Caco-2 (cell line): Measurements from ENCODE around the gene SRRM4. TPM values are rescaled to one million over a fixed set of nuclear protein-coding genes. Genes with fewer than 3 reads are reported as not detected.

Experiments
- BruUV-seq: library from RNA; stranded (reverse); fragments of 400-500 nt; replicated peaks from 2 replicates; lab custom pipeline; 2021; lab: Mats Ljungman, UMichigan
- CTCF ChIA-PET: fragments of 300-600 bp; sonication (Branson Sonifier 250); formaldehyde crosslinking; loops from one replicate; lab custom pipeline; 2022; ENCODE audit warnings: antibody characterized with exemption; lab: Charles Lee
- POLR2A ChIA-PET: fragments of 300-600 bp; sonication (Branson Sonifier 250); formaldehyde crosslinking; loops from one replicate; lab custom pipeline; 2022; ENCODE audit warnings: antibody characterized with exemption; lab: Charles Lee
- DNase-seq, 2 experiments: peaks; one replicate each; pipeline versions ENCODE4 v3.0.0 to v3.0.0-alpha.2; 2020 to 2022
- H3K27me3 ChIP-seq: replicated peaks from 2 replicates; pipeline ENCODE4 v1.6.0; 2011; ENCODE audit warnings: low read length; ENCODE audit not compliant: control insufficient read depth, insufficient read depth
- H3K36me3 ChIP-seq: 2 replicates; pipeline ENCODE4 v1.5.1; 2011; ENCODE audit warnings: low read length; ENCODE audit not compliant: control insufficient read depth, insufficient read depth
- H3K4me1 ChIP-seq: fragments of 250-450 bp; sonication (Bioruptor Pico); 2 replicates; pipeline ENCODE4 v1.5.1; 2020; ENCODE audit warnings: mild to moderate bottlenecking
- H3K4me3 ChIP-seq: 2 replicates; pipeline ENCODE4 v1.5.1; 2011; ENCODE audit warnings: low read depth, mild to moderate bottlenecking, control low read depth, low read length
- H3K9me3 ChIP-seq: fragments of 250-450 bp; sonication (Bioruptor Pico); 2 replicates; pipeline ENCODE4 v1.5.1; 2020; ENCODE audit warnings: mild to moderate bottlenecking, moderate library complexity
- H3K27ac Mint-ChIP-seq: one replicate; pipeline ENCODE4 v1.8.0; 2022; ENCODE audit warnings: mixed read lengths; ENCODE audit not compliant: unreplicated experiment
- H3K27me3 Mint-ChIP-seq: one replicate; pipeline ENCODE4 v1.8.0; 2022; ENCODE audit warnings: mixed read lengths; ENCODE audit not compliant: insufficient read depth, unreplicated experiment
- H3K36me3 Mint-ChIP-seq: one replicate; pipeline ENCODE4 v1.8.0; 2022; ENCODE audit warnings: mild to moderate bottlenecking, mixed read lengths; ENCODE audit not compliant: insufficient read depth, unreplicated experiment
- H3K4me1 Mint-ChIP-seq: one replicate; pipeline ENCODE4 v1.8.0; 2022; ENCODE audit warnings: low read depth, mixed read lengths; ENCODE audit not compliant: unreplicated experiment
- H3K4me3 Mint-ChIP-seq: one replicate; pipeline ENCODE4 v1.8.0; 2022; ENCODE audit warnings: mild to moderate bottlenecking, moderate library complexity, mixed read lengths; ENCODE audit not compliant: unreplicated experiment
- H3K9me3 Mint-ChIP-seq: one replicate; pipeline ENCODE4 v1.8.0; 2022; ENCODE audit warnings: mixed read lengths; ENCODE audit not compliant: unreplicated experiment
- CTCF ChIP-seq, 2 experiments: fragments of 200-600 bp in 1 of 2; IDR thresholded peaks; 1 replicate in 1 of 2; 2 replicates in 1 of 2; pipeline versions ENCODE4 v1.5.1 to v1.8.0; 2011 to 2022; ENCODE audit warnings: antibody characterized with exemption in 1 of 2, control low read depth in 1 of 2, inconsistent platforms in 1 of 2, low read depth in 1 of 2, low read length in 1 of 2, mild to moderate bottlenecking in 1 of 2, moderate library complexity in 1 of 2; ENCODE audit not compliant: insufficient read depth in 1 of 2, severe bottlenecking in 1 of 2, unreplicated experiment in 1 of 2
- intact Hi-C: fragments of 100-400 bp; cut with micrococcal nuclease; formaldehyde crosslinking; loops from one replicate; pipeline ENCODE4 v1.10.0; 2022; ENCODE audit not compliant: unreplicated experiment
- total RNA-seq: library from RNA; stranded (reverse); gene quantifications from 2 replicates; pipeline ENCODE4 v1.2.3, GENCODE V29; 2022

SRRM4 gene
- total RNA-seq, 1 experiment from 2014 or later = not detected

GRCh38 chr12:119134284-119135072 lies 153.1 kb downstream of the SRRM4 start:
- H3K4me3 ChIP-seq = no peak overlapping the region

GRCh38 chr12:119136811-119137410 lies 155.6 kb downstream of the SRRM4 start:
- Histone ChIP-seq H3K9me3 (no peaks in the 10 kb centered on the region), H3K4me3 (no peak overlapping the region), H3K36me3 (no peaks in the 10 kb centered on the region), H3K4me1 (no peaks in the 10 kb centered on the region), H3K27me3 (no peaks in the 10 kb centered on the region)
- DNase-seq = no peak
- intact Hi-C loops = no loop called here
- Mint-ChIP-seq H3K27me3 (peaks cover 15% of the 10 kb centered on the region), H3K4me1 (no peaks in the 10 kb centered on the region), H3K27ac (no peak overlapping the region), H3K4me3 (no peak overlapping the region), H3K9me3 (no peaks in the 10 kb centered on the region), H3K36me3 (no peaks in the 10 kb centered on the region)
- no TSS peak for BruUV-seq
- CTCF ChIA-PET = no interaction called here
- POLR2A ChIA-PET = no interaction called here
- TF ChIP-seq CTCF (IDR thresholded peaks at IDR 0.05; ENCODE audit: insufficient read depth in 1 of 2, low read depth in 1 of 2, low read length in 1 of 2, severe bottlenecking in 1 of 2, unreplicated experiment in 1 of 2) = no peak

More at GRCh38 chr12:119134284-119135072, 153.1 kb downstream of the SRRM4 start:
- BruUV-seq = no TSS peak
- Histone ChIP-seq H3K9me3 (no peaks in the 10 kb centered on the region), H3K36me3 (no peaks in the 10 kb centered on the region), H3K27me3 (no peaks in the 10 kb centered on the region), H3K4me1 (no peaks in the 10 kb centered on the region)
- POLR2A ChIA-PET = no interaction called here
- H3K27me3 Mint-ChIP-seq = peaks cover 19% of the 10 kb centered on the region
- CTCF ChIA-PET = no interaction called here
- peaks cover 10% of the 10 kb centered on the region for H3K9me3 Mint-ChIP-seq
- DNase-seq = no peak
- H3K4me3 Mint-ChIP-seq = no peak overlapping the region
- intact Hi-C loops = no loop called here
- no peak overlapping the region for H3K27ac Mint-ChIP-seq
- H3K36me3 Mint-ChIP-seq = no peaks in the 10 kb centered on the region
- no peak for TF ChIP-seq CTCF (IDR thresholded peaks at IDR 0.05; ENCODE audit: insufficient read depth in 1 of 2, low read depth in 1 of 2, low read length in 1 of 2, severe bottlenecking in 1 of 2, unreplicated experiment in 1 of 2)
- H3K4me1 Mint-ChIP-seq = no peaks in the 10 kb centered on the region

GRCh38 chr12:119139448-119139847 lies 158.1 kb downstream of the SRRM4 start:
- Histone ChIP-seq H3K4me1 (no peaks in the 10 kb centered on the region), H3K36me3 (no peaks in the 10 kb centered on the region), H3K4me3 (no peak overlapping the region), H3K9me3 (no peaks in the 10 kb centered on the region), H3K27me3 (no peaks in the 10 kb centered on the region; the same call in 1 of the 2 replicates)
- Mint-ChIP-seq H3K9me3 (no peaks in the 10 kb centered on the region), H3K36me3 (no peaks in the 10 kb centered on the region), H3K27me3 (peaks cover 15% of the 10 kb centered on the region), H3K4me1 (no peaks in the 10 kb centered on the region), H3K4me3 (no peak overlapping the region), H3K27ac (no peak overlapping the region)
- POLR2A ChIA-PET = no interaction called here
- TF ChIP-seq CTCF (IDR thresholded peaks at IDR 0.05; ENCODE audit: insufficient read depth in 1 of 2, low read depth in 1 of 2, low read length in 1 of 2, severe bottlenecking in 1 of 2, unreplicated experiment in 1 of 2) = no peak
- intact Hi-C loops = no loop called here
- CTCF ChIA-PET = no interaction called here
- no TSS peak for BruUV-seq
- no peak for DNase-seq
